HCT116 (cell line): ENCODE data around the gene MON2. TPM values are rescaled to one million over a fixed set of nuclear protein-coding genes. Genes with fewer than 3 reads are reported as not detected.

Experiments
- ATAC-seq: fragments of 200-7000 bp; cut with Tn5 transposase; 2 replicates; pipeline ENCODE4 v1.9.1; 2020; ENCODE audit warnings: mild to moderate bottlenecking, moderate library complexity
- BruUV-seq: library from RNA; stranded (reverse); fragments of 400-500 nt; replicated peaks from 2 replicates; lab custom pipeline; 2021; lab: Mats Ljungman, UMichigan
- CTCF ChIA-PET: fragments of 300-600 bp; sonication (Branson Sonifier 250); formaldehyde crosslinking; loops from one replicate; lab custom pipeline; 2021; ENCODE audit warnings: antibody characterized with exemption; lab: Charles Lee
- POLR2A ChIA-PET: fragments of 300-600, 350-600 bp; sonication (Branson Sonifier 250); formaldehyde crosslinking; loops from one replicate; lab custom pipeline; 2021; ENCODE audit warnings: antibody characterized with exemption; lab: Charles Lee
- RAD21 ChIA-PET, 2 experiments: fragments of 300-600 bp; sonication (Branson Sonifier 250); formaldehyde crosslinking; loops; one replicate each; lab custom pipeline; 2023; ENCODE audit warnings: low total read pairs in 2 of 2; ENCODE audit not compliant: uncharacterized antibody in 2 of 2, unreplicated experiment in 2 of 2, low non-redundant PET in 1 of 2; lab: Charles Lee
- DNase-seq: peaks from one replicate; pipeline ENCODE4 v3.0.0-alpha.2; 2010; ENCODE audit warnings: low read depth, low spot score
- H2AFZ ChIP-seq: fragments of 200-600 bp; shearing (Covaris generic), sonication (generic); 2 replicates; pipeline ENCODE4 v1.6.1; 2017; ENCODE audit warnings: low read depth, mixed run types, mixed read lengths, antibody characterized with exemption, low read length; ENCODE audit not compliant: poor library complexity, severe bottlenecking
- H3K27ac ChIP-seq: 2 replicates; pipeline ENCODE4 v1.5.1; 2012; ENCODE audit warnings: low read depth, low read length
- H3K27me3 ChIP-seq: fragments of 200-600 bp; sonication (generic); 2 replicates; pipeline ENCODE4 v1.6.1; 2016; ENCODE audit warnings: mixed run types, low read length, mixed read lengths; ENCODE audit not compliant: insufficient read depth
- H3K36me3 ChIP-seq, 2 experiments: fragments of 200-500 bp in 1 of 2; fragments of 200-600 bp in 1 of 2; sonication (Bioruptor generic) in 1 of 2; sonication (generic) in 1 of 2; 2 replicates each; pipeline versions ENCODE4 v1.5.1 to v1.6.1; 2014 to 2016; ENCODE audit warnings: low read length in 2 of 2, inconsistent platforms in 1 of 2, mixed read lengths in 1 of 2, mixed run types in 1 of 2; ENCODE audit not compliant: insufficient read depth in 2 of 2, control insufficient read depth in 1 of 2
- H3K4me1 ChIP-seq, 2 experiments: fragments of 200-600 bp in 1 of 2; sonication (generic) in 1 of 2; 2 replicates each; pipeline versions ENCODE4 v1.5.1 to v1.6.1; 2012 to 2017; ENCODE audit warnings: low read length in 2 of 2, inconsistent platforms in 1 of 2, mild to moderate bottlenecking in 1 of 2, mixed read lengths in 1 of 2, mixed run types in 1 of 2, moderate library complexity in 1 of 2; ENCODE audit not compliant: insufficient read depth in 2 of 2, control insufficient read depth in 1 of 2
- H3K4me2 ChIP-seq: fragments of 200-600 bp; sonication (generic); 2 replicates; pipeline ENCODE4 v1.6.1; 2017; ENCODE audit warnings: mixed run types, low read length, mixed read lengths
- H3K4me3 ChIP-seq, 2 experiments: fragments of 200-600 bp in 1 of 2; sonication (generic) in 1 of 2; replicated peaks in 1 of 2; 2 replicates each; pipeline ENCODE4 v1.5.1; 2011 to 2016; ENCODE audit warnings: low read length in 2 of 2, control low read depth in 1 of 2, low read depth in 1 of 2, mild to moderate bottlenecking in 1 of 2, mixed read lengths in 1 of 2, mixed run types in 1 of 2
- H3K79me2 ChIP-seq: fragments of 200-600 bp; sonication (generic); 2 replicates; pipeline ENCODE4 v1.6.1; 2017; ENCODE audit warnings: mild to moderate bottlenecking, mixed run types, low read length, moderate library complexity, mixed read lengths; ENCODE audit not compliant: insufficient read depth
- H3K9ac ChIP-seq: fragments of 200-600 bp; sonication (generic); 2 replicates; pipeline ENCODE4 v1.6.1; 2016; ENCODE audit warnings: low read length, mixed read lengths
- H3K9me2 ChIP-seq: fragments of 200-600 bp; sonication (generic), shearing (Covaris generic); 2 replicates; pipeline ENCODE4 v1.6.1; 2017; ENCODE audit warnings: mixed run types, mild to moderate bottlenecking, moderate library complexity; ENCODE audit not compliant: insufficient read depth
- H3K9me3 ChIP-seq, 2 experiments: fragments of 200-500 bp in 1 of 2; fragments of 200-600 bp in 1 of 2; sonication (Bioruptor generic) in 1 of 2; sonication (generic) in 1 of 2; 2 replicates each; pipeline ENCODE4 v1.6.1; 2014 to 2017; ENCODE audit warnings: low read length in 2 of 2, mixed read lengths in 2 of 2, inconsistent platforms in 1 of 2, low read depth in 1 of 2, mild to moderate bottlenecking in 1 of 2, mixed run types in 1 of 2, moderate library complexity in 1 of 2; ENCODE audit not compliant: control insufficient read depth in 1 of 2, insufficient read depth in 1 of 2
- H4K20me1 ChIP-seq: fragments of 200-600 bp; sonication (generic), shearing (Covaris generic); 2 replicates; pipeline ENCODE4 v1.6.1; 2017; ENCODE audit warnings: mixed run types, mild to moderate bottlenecking, moderate library complexity; ENCODE audit not compliant: insufficient read depth
- ATF3 ChIP-seq: IDR thresholded peaks from 2 replicates; pipeline ENCODE4 v1.6.1; 2012
- CBX3 ChIP-seq: IDR thresholded peaks from 2 replicates; pipeline ENCODE4 v1.6.1; 2012; ENCODE audit warnings: low read depth
- CEBPB ChIP-seq: IDR thresholded peaks from 2 replicates; pipeline ENCODE4 v1.6.1; 2012; ENCODE audit warnings: low read depth
- CTCF ChIP-seq, 3 experiments: fragments of 200-600 bp in 1 of 3; sonication (generic) in 1 of 3; IDR thresholded peaks in 2 of 3; conservative IDR thresholded peaks in 1 of 3; 2 replicates each; pipeline ENCODE4 v1.5.1; 2012 to 2017; ENCODE audit warnings: low read depth in 2 of 3, low read length in 2 of 3, antibody characterized with exemption in 1 of 3, borderline replicate concordance in 1 of 3, control low read depth in 1 of 3, mild to moderate bottlenecking in 1 of 3, mixed read lengths in 1 of 3, mixed run types in 1 of 3, moderate library complexity in 1 of 3; ENCODE audit not compliant: insufficient read depth in 1 of 3
- EGR1 ChIP-seq: IDR thresholded peaks from 2 replicates; pipeline ENCODE4 v1.6.1; 2012; ENCODE audit warnings: low read depth
- ELF1 ChIP-seq: IDR thresholded peaks from 2 replicates; pipeline ENCODE4 v1.6.1; 2012; ENCODE audit warnings: low read depth, borderline replicate concordance
- EZH2 ChIP-seq: fragments of 200-600 bp; sonication (generic); IDR thresholded peaks from 2 replicates; pipeline ENCODE4 v1.6.1; 2017; ENCODE audit warnings: antibody characterized with exemption, mixed run types
- EZH2phosphoT487 ChIP-seq: fragments of 200-600 bp; IDR thresholded peaks from 2 replicates; pipeline ENCODE4 v1.6.1; 2018; ENCODE audit warnings: antibody characterized with exemption, borderline replicate concordance
- FOSL1 ChIP-seq: IDR thresholded peaks from 2 replicates; pipeline ENCODE4 v1.6.1; 2012; ENCODE audit warnings: low read depth
- JUND ChIP-seq: IDR thresholded peaks from 2 replicates; pipeline ENCODE4 v1.6.1; 2012
- MAX ChIP-seq: IDR thresholded peaks from 2 replicates; pipeline ENCODE4 v1.6.1; 2012
- POLR2A ChIP-seq: IDR thresholded peaks from 2 replicates; pipeline ENCODE4 v1.7.0; 2011; ENCODE audit warnings: borderline replicate concordance; ENCODE audit not compliant: insufficient read depth, insufficient read length; ENCODE audit errors: extremely low read depth
- POLR2AphosphoS5 ChIP-seq: IDR thresholded peaks from 2 replicates; pipeline ENCODE4 v1.6.1; 2011; ENCODE audit warnings: mild to moderate bottlenecking, low read depth, low read length, moderate library complexity
- RAD21 ChIP-seq: IDR thresholded peaks from 2 replicates; pipeline ENCODE4 v1.6.1; 2012; ENCODE audit warnings: low read depth, mild to moderate bottlenecking
- SIN3A ChIP-seq: IDR thresholded peaks from 2 replicates; pipeline ENCODE4 v1.6.1; 2012; ENCODE audit warnings: low read depth
- SP1 ChIP-seq: IDR thresholded peaks from 2 replicates; pipeline ENCODE4 v1.6.1; 2012; ENCODE audit warnings: low read depth
- TCF7L2 ChIP-seq: IDR thresholded peaks from 2 replicates; pipeline ENCODE4 v1.7.0; 2011; ENCODE audit warnings: borderline replicate concordance, inconsistent platforms; ENCODE audit not compliant: insufficient read depth, insufficient read length; ENCODE audit errors: extremely low read depth
- ZBTB33 ChIP-seq: IDR thresholded peaks from 2 replicates; pipeline ENCODE4 v1.6.1; 2011; ENCODE audit warnings: mild to moderate bottlenecking, low read length, moderate library complexity; ENCODE audit not compliant: insufficient replicate concordance; ENCODE audit errors: extremely low read depth
- ZFX ChIP-seq: fragments of 450-650 bp; IDR thresholded peaks from 2 replicates; pipeline ENCODE4 v1.6.1; 2017
- ZNF274 ChIP-seq: fragments of 200-500 bp; sonication (Bioruptor generic); IDR thresholded peaks from 2 replicates; pipeline ENCODE4 v1.6.1; 2014; ENCODE audit warnings: mild to moderate bottlenecking, low read depth, low read length, inconsistent platforms
- intact Hi-C: fragments of 100-400 bp; cut with micrococcal nuclease; formaldehyde crosslinking; loops from 2 replicates; pipeline ENCODE4 v1.10.0; 2022
- total RNA-seq: library from RNA; stranded (reverse); gene quantifications from one replicate; pipeline ENCODE4 v1.2.1, GENCODE V29; 2021; ENCODE audit not compliant: unreplicated experiment

The MON2 gene
- total RNA-seq, 1 experiment from 2014 or later, result 30.7 TPM

GRCh38 chr12:62643486-62643885 lies 176.9 kb downstream of the MON2 start:
- Histone ChIP-seq H2AFZ (no peak overlapping the region), H3K4me1 (peaks cover 0 to 12% of the 10 kb centered on the region in 2 experiments; a peak in 2 of 4 replicates), H3K27me3 (no peaks in the 10 kb centered on the region), H3K9ac (no peak overlapping the region), H4K20me1 (no peaks in the 10 kb centered on the region), H3K9me3 (no peaks in the 10 kb centered on the region), H3K36me3 (no peaks in the 10 kb centered on the region), H3K9me2 (no peaks in the 10 kb centered on the region), H3K4me2 (no peak overlapping the region), H3K79me2 (no peaks in the 10 kb centered on the region), H3K27ac (no peak overlapping the region), H3K4me3 (no peak overlapping the region)
- DNase-seq, result no peak
- ChIA-PET CTCF (no interaction called here), RAD21 (no interaction called here), POLR2A (no interaction called here)
- intact Hi-C loops, result no loop called here
- BruUV-seq, result no TSS peak
- TF ChIP-seq ZFX, result no peak
- no peak for TF ChIP-seq EZH2phosphoT487
- no peak for ATAC-seq

- no peak overlapping the region for H2AFZ ChIP-seq
- no peak for TF ChIP-seq ZBTB33
- TF ChIP-seq CEBPB, result no peak
- no peak for TF ChIP-seq EGR1
- no peak for TF ChIP-seq ELF1
- TF ChIP-seq EZH2phosphoT487, result no peak
- no peak for TF ChIP-seq RAD21
- no peak for TF ChIP-seq JUND
- TF ChIP-seq TCF7L2, result no peak
- TF ChIP-seq ZNF274, result no peak
- TF ChIP-seq EZH2, result no peak
- no peak for TF ChIP-seq CTCF (IDR thresholded peaks at IDR 0.05 in 2 of 3, conservative IDR thresholded peaks at IDR 0.05 in 1 of 3; ENCODE audit: borderline replicate concordance in 1 of 3, insufficient read depth in 1 of 3, low read depth in 2 of 3, low read length in 2 of 3)
- TF ChIP-seq ZFX, result no peak
- TF ChIP-seq SP1, result no peak
- no peak for TF ChIP-seq MAX
- no peak for TF ChIP-seq CBX3
- no peak for TF ChIP-seq POLR2AphosphoS5
- TF ChIP-seq FOSL1, result no peak
- no peak for TF ChIP-seq POLR2A
- TF ChIP-seq ATF3, result no peak
- TF ChIP-seq SIN3A, result no peak
- TF ChIP-seq, all 23 proteins: peak for 0
- Histone ChIP-seq H3K9ac (no peak overlapping the region), H3K4me3 (no peak overlapping the region), H3K9me2 (no peaks in the 10 kb centered on the region), H3K79me2 (no peaks in the 10 kb centered on the region), H4K20me1 (no peaks in the 10 kb centered on the region), H3K9me3 (no peaks in the 10 kb centered on the region), H3K27me3 (no peaks in the 10 kb centered on the region), H3K4me1 (peaks cover 0 to under 1% of the 10 kb centered on the region in 2 experiments; a peak in 1 of 4 replicates), H3K4me2 (no peak overlapping the region), H3K36me3 (no peaks in the 10 kb centered on the region), H3K27ac (no peak overlapping the region)
- intact Hi-C loops, result no loop called here
- ChIA-PET CTCF (no interaction called here), RAD21 (no interaction called here), POLR2A (no interaction called here)
- BruUV-seq, result no TSS peak
- ATAC-seq, result no peak
- DNase-seq, result no peak
Measured at GRCh38 chr12:62646566-62646965, 179.9 kb downstream of the MON2 start.
